Activated CD8-positive, alpha-beta memory T cell treated with anti-CD3 and anti-CD28 coated beads, Interleukin-2, amount 50 U/mL, for 24 hours (primary cell): ENCODE data around the gene SLC1A7.

Experiments
- DNase-seq: peaks from one replicate; pipeline ENCODE4 v3.0.0-alpha.2; 2020; ENCODE audit errors: extremely low read depth

Gene SLC1A7

GRCh38 chr1:53133261-53134041, 9.0 kb downstream of the SLC1A7 start:
- no peak for DNase-seq

GRCh38 chr1:53132176-53132575, 10.3 kb downstream of the SLC1A7 start:
- DNase-seq, result no peak

- DNase-seq, result no peak
Observed at GRCh38 chr1:53131590-53131938, 10.9 kb downstream of the SLC1A7 start.

- no peak for DNase-seq
Observed at GRCh38 chr1:53130878-53131589, 11.4 kb downstream of the SLC1A7 start.

GRCh38 chr1:53130598-53130877, 11.9 kb downstream of the SLC1A7 start:
- no peak for DNase-seq

GRCh38 chr1:53129891-53130597, 12.4 kb downstream of the SLC1A7 start:
- DNase-seq, result no peak

- no peak for DNase-seq
Observed at GRCh38 chr1:53128401-53128800, 14.0 kb downstream of the SLC1A7 start.

GRCh38 chr1:53127546-53127945, 14.9 kb downstream of the SLC1A7 start:
- DNase-seq, result no peak

GRCh38 chr1:53126495-53126894, 15.9 kb downstream of the SLC1A7 start:
- no peak for DNase-seq

GRCh38 chr1:53125623-53126360, 16.6 kb downstream of the SLC1A7 start:
- no peak for DNase-seq

GRCh38 chr1:53125122-53125521, 17.3 kb downstream of the SLC1A7 start:
- DNase-seq, result no peak

GRCh38 chr1:53123453-53124140, 18.8 kb downstream of the SLC1A7 start:
- no peak for DNase-seq

GRCh38 chr1:53122961-53123413, 19.5 kb downstream of the SLC1A7 start:
- no peak for DNase-seq

GRCh38 chr1:53122201-53122885, 20.1 kb downstream of the SLC1A7 start:
- DNase-seq, result no peak

- DNase-seq, result no peak
Observed at GRCh38 chr1:53121319-53122172, 20.9 kb downstream of the SLC1A7 start.

GRCh38 chr1:53120659-53121058, 21.8 kb downstream of the SLC1A7 start:
- DNase-seq, result no peak

GRCh38 chr1:53117836-53118235, 24.6 kb downstream of the SLC1A7 start:
- no peak for DNase-seq

GRCh38 chr1:53116933-53117600, 25.4 kb downstream of the SLC1A7 start:
- DNase-seq, result no peak

GRCh38 chr1:53116307-53116810, 26.1 kb downstream of the SLC1A7 start:
- no peak for DNase-seq
